ENCODE measurements around the gene COL25A1.

Gene COL25A1

GRCh38 chr4:108779958-108780357 lies 522.5 kb downstream of the COL25A1 start:
- H3K4me3 ChIP-seq (ENCODE audit: control insufficient read depth, low read depth, low read length), result no peak overlapping the region
- TF ChIP-seq, protein P1, sequence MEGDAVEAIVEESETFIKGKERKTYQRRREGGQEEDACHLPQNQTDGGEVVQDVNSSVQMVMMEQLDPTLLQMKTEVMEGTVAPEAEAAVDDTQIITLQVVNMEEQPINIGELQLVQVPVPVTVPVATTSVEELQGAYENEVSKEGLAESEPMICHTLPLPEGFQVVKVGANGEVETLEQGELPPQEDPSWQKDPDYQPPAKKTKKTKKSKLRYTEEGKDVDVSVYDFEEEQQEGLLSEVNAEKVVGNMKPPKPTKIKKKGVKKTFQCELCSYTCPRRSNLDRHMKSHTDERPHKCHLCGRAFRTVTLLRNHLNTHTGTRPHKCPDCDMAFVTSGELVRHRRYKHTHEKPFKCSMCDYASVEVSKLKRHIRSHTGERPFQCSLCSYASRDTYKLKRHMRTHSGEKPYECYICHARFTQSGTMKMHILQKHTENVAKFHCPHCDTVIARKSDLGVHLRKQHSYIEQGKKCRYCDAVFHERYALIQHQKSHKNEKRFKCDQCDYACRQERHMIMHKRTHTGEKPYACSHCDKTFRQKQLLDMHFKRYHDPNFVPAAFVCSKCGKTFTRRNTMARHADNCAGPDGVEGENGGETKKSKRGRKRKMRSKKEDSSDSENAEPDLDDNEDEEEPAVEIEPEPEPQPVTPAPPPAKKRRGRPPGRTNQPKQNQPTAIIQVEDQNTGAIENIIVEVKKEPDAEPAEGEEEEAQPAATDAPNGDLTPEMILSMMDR (conservative IDR thresholded peaks at IDR 0.05; ENCODE audit: control insufficient read depth, insufficient read depth, low read depth, low read length), result no peak
- DNase-seq (ENCODE audit: low read depth), result no peak

DNA sequence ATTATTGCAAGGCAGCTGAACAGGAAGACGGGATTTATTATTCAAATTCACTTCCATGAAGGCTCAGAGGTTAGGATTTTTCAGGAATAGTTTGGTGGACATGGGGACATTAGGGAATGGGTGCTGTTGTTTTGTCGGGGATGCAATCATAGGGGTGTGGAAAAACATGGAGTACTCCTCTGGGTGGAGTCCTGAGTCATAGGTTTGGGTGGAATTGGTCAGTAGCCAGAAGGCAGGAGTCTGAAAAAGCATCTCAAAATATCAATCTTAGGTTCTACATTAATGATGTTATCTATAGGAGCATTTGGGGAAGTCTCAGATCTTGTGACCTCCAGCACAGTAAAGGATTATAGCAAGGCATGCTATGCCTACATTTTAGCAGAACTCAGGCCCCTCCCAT lies 525.1 kb downstream of the COL25A1 start:
- H3K4me3 ChIP-seq (ENCODE audit: control insufficient read depth, low read depth, low read length), result no peak overlapping the region
- TF ChIP-seq, protein P1 (conservative IDR thresholded peaks at IDR 0.05; ENCODE audit: control insufficient read depth, insufficient read depth, low read depth, low read length), result no peak
- DNase-seq (ENCODE audit: low read depth), result peak; percentile 13

DNA sequence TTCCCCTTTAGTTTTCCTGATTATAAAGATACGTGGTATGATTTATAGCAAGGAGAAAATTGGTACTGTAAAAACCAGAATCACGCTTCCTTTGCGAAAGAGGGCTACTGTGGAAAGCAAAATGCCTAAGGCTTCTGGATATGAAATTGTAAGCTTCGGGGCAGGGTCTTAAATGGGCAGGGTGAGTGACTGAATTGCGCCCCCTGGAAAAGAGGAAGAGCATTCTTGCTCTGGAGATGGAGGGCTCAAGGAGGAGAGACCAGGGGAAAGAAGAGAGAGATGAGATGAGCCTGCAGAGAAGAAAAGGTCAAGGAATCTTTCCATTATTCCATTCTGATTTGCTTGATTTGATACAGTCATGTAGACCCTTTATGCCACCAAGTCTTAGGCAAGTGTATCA lies 526.5 kb downstream of the COL25A1 start:
- DNase-seq (ENCODE audit: low read depth), result no peak
- no peak overlapping the region for H3K4me3 ChIP-seq (ENCODE audit: control insufficient read depth, low read depth, low read length)
- TF ChIP-seq, protein P1 (conservative IDR thresholded peaks at IDR 0.05; ENCODE audit: control insufficient read depth, insufficient read depth, low read depth, low read length), result no peak

- TF ChIP-seq, protein P1 (conservative IDR thresholded peaks at IDR 0.05; ENCODE audit: control insufficient read depth, insufficient read depth, low read depth, low read length), result no peak
- H3K4me3 ChIP-seq (ENCODE audit: control insufficient read depth, low read depth, low read length), result no peak overlapping the region
- DNase-seq (ENCODE audit: low read depth), result no peak
Observed at GRCh38 chr4:108774809-108775530, 527.5 kb downstream of the COL25A1 start.

DNA sequence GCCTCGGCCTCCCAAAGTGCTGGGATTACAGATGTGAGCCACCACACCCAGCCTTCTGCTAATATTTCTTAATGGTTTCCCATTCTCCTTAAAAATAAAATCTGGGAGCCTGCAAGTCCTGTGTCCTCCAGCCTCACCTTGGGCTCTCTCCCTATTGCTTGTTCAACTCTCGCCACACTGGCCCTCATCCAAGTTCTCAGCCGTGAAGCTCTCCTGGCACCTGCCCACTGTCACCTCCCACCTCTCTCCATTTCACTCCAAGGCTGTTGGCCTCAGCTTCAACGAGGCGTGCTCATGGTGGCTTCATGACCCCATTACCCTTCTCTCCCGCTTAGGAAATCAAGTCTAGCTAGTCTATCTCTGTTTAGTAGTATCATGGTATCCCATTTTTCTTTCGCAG lies 530.1 kb downstream of the COL25A1 start:
- no peak overlapping the region for H3K4me3 ChIP-seq (ENCODE audit: control insufficient read depth, low read depth, low read length)
- DNase-seq (ENCODE audit: low read depth), result no peak
- TF ChIP-seq, protein P1 (conservative IDR thresholded peaks at IDR 0.05; ENCODE audit: control insufficient read depth, insufficient read depth, low read depth, low read length), result no peak

GRCh38 chr4:108766058-108766457 lies 536.4 kb downstream of the COL25A1 start:
- DNase-seq (ENCODE audit: low read depth), result no peak
- TF ChIP-seq, protein P1 (conservative IDR thresholded peaks at IDR 0.05; ENCODE audit: control insufficient read depth, insufficient read depth, low read depth, low read length), result no peak
- no peak overlapping the region for H3K4me3 ChIP-seq (ENCODE audit: control insufficient read depth, low read depth, low read length)

Data from fibroblast of mammary gland (primary cell).